K562 (cell line): ENCODE measurements around the gene GOLT1A. TPM values are rescaled to one million over a fixed set of nuclear protein-coding genes. Genes with fewer than 3 reads are reported as not detected.

ENCODE experiments used
- CHD4 ChIP-seq: fragments of 200-600 bp; sonication (generic); IDR thresholded peaks from 3 replicates; pipeline ENCODE4 v1.6.1; 2012; ENCODE audit warnings: low read depth, mild to moderate bottlenecking, mixed read lengths, low read length, inconsistent platforms; ENCODE audit not compliant: insufficient read depth, insufficient replicate concordance, poor library complexity, severe bottlenecking
- CXXC5 ChIP-seq: fragments of 250-450 bp; sonication (Bioruptor Pico); IDR thresholded peaks from 2 replicates; pipeline ENCODE4 v1.8.0; 2022; ENCODE audit warnings: inconsistent platforms, mild to moderate bottlenecking, moderate library complexity
- E2F3 ChIP-seq: fragments of 250-450 bp; sonication (Bioruptor Pico); IDR thresholded peaks from 2 replicates; pipeline ENCODE4 v1.4.0; 2020; ENCODE audit warnings: mild to moderate bottlenecking
- GTF2E2 ChIP-seq: fragments of 200-800 bp; sonication (Bioruptor generic); IDR thresholded peaks from 2 replicates; pipeline ENCODE4 v1.6.1; 2016; ENCODE audit warnings: missing genetic modification characterization, missing compliant biosample characterization
- KAT2B ChIP-seq: IDR thresholded peaks from one replicate; pipeline ENCODE4 v1.6.1; 2012; ENCODE audit warnings: low read depth, mild to moderate bottlenecking, control low read depth, inconsistent platforms, low read length, moderate library complexity
- KLF6 ChIP-seq: fragments of 250-450 bp; sonication (Bioruptor Pico); IDR thresholded peaks from 2 replicates; pipeline ENCODE4 v1.4.0; 2020; ENCODE audit warnings: mild to moderate bottlenecking, moderate library complexity, borderline replicate concordance
- PHB2 ChIP-seq: fragments of 450-650 bp; IDR thresholded peaks from 2 replicates; pipeline ENCODE4 v1.6.1; 2017; ENCODE audit warnings: low read depth
- SIN3A ChIP-seq, 2 experiments: fragments of 150-350 bp in 1 of 2; IDR thresholded peaks; 2 replicates each; pipeline ENCODE4 v1.6.1; 2011 to 2016; ENCODE audit warnings: borderline replicate concordance in 2 of 2, low read depth in 2 of 2, low read length in 2 of 2, mild to moderate bottlenecking in 2 of 2, moderate library complexity in 2 of 2; ENCODE audit not compliant: control insufficient read depth in 1 of 2
- SMAD4 ChIP-seq: fragments of 250-450 bp; sonication (Bioruptor Pico); conservative IDR thresholded peaks from 2 replicates; pipeline ENCODE4 v1.8.0; 2021; ENCODE audit warnings: inconsistent platforms, mild to moderate bottlenecking, moderate library complexity
- SRSF3 ChIP-seq: fragments of 200-400 bp; formaldehyde crosslinking; IDR thresholded peaks from 2 replicates; pipeline ENCODE4 v1.6.1; 2016; ENCODE audit warnings: mild to moderate bottlenecking, low read length, moderate library complexity; ENCODE audit not compliant: insufficient read depth
- TCF3 ChIP-seq: sonication (generic); formaldehyde crosslinking; IDR thresholded peaks from 2 replicates; pipeline ENCODE4 v1.4.0; 2020; ENCODE audit warnings: mild to moderate bottlenecking, missing genetic modification reagents
- ZKSCAN8 ChIP-seq: fragments of 200-800 bp; sonication (Bioruptor generic); IDR thresholded peaks from 2 replicates; pipeline ENCODE4 v1.6.1; 2016; ENCODE audit warnings: missing genetic modification characterization, missing compliant biosample characterization
- ZNF23 ChIP-seq: fragments of 250-450 bp; sonication (Bioruptor Pico); IDR thresholded peaks from 2 replicates; pipeline ENCODE4 v1.4.0; 2020; ENCODE audit warnings: mild to moderate bottlenecking
- polyA plus RNA-seq, 8 experiments: library from polyadenylated mRNA; depleted of rRNA in 4 of 8; stranded (reverse) in 5 of 8; unstranded in 3 of 8; fragments of >200 nt; fragmentation: Nextera tagmentation in 2 of 8; fragmentation: Illumina TruSeq in 1 of 8; extraction: Ambion mirVana in 2 of 8; extraction: Trizol in 1 of 8; gene quantifications; 2 replicates each; pipeline versions ENCODE4 v1.2.1 to v1.2.3, GENCODE V29; 2011 to 2014; ENCODE audit warnings: inconsistent platforms in 1 of 8, missing spikeins in 1 of 8
- total RNA-seq, 7 experiments: library from RNA; depleted of rRNA in 6 of 7; stranded (reverse); fragments of >200 nt in 6 of 7; fragmentation: Illumina TruSeq in 2 of 7; extraction: Trizol in 2 of 7; gene quantifications; 2 replicates each; pipeline versions ENCODE4 v1.2.1 to v1.2.3, GENCODE V29; 2011 to 2021; ENCODE audit warnings: low replicate concordance in 1 of 7
- TF ChIP-seq, protein P1 (sequence below), 2 experiments: fragments of 200-800 bp in 1 of 2; sonication (Bioruptor generic) in 1 of 2; sonication (generic) in 1 of 2; formaldehyde crosslinking in 1 of 2; IDR thresholded peaks in 1 of 2; conservative IDR thresholded peaks in 1 of 2; 2 replicates each; pipeline versions ENCODE4 v1.5.0 to v1.6.1; 2016 to 2020; ENCODE audit warnings: missing compliant biosample characterization in 1 of 2, missing genetic modification characterization in 1 of 2, missing genetic modification reagents in 1 of 2
- TF ChIP-seq, protein P2 (sequence below), 3 experiments: fragments of 200-800 bp in 1 of 3; sonication (Bioruptor generic) in 1 of 3; sonication (generic) in 1 of 3; formaldehyde crosslinking in 1 of 3; IDR thresholded peaks; 2 replicates each; pipeline versions ENCODE4 v1.6.1 to v1.8.0; 2016 to 2022; ENCODE audit warnings: mild to moderate bottlenecking in 2 of 3, missing compliant biosample characterization in 2 of 3, missing genetic modification characterization in 2 of 3, missing genetic modification reagents in 1 of 3
- TF ChIP-seq, protein P3 (sequence below): fragments of 250-450 bp; sonication (Bioruptor Pico); IDR thresholded peaks from 2 replicates; pipeline ENCODE4 v1.4.0; 2020; ENCODE audit warnings: mild to moderate bottlenecking, moderate library complexity
- TF ChIP-seq, protein P4 (sequence below), 2 experiments: fragments of 450-650 bp; conservative IDR thresholded peaks; 2 replicates each; pipeline ENCODE4 v1.6.1; 2017; ENCODE audit warnings: mild to moderate bottlenecking in 2 of 2, moderate library complexity in 2 of 2
- TF ChIP-seq, protein P5 (sequence below): fragments of 450-650 bp; IDR thresholded peaks from 2 replicates; pipeline ENCODE4 v1.6.1; 2016; ENCODE audit warnings: low read depth, mild to moderate bottlenecking, moderate library complexity

Gene GOLT1A
- total and polyA plus RNA-seq, 9 of the 15 experiments (the other 6 are each of a cell fraction or from before 2014, with no cell fraction given) = not detected

DNA sequence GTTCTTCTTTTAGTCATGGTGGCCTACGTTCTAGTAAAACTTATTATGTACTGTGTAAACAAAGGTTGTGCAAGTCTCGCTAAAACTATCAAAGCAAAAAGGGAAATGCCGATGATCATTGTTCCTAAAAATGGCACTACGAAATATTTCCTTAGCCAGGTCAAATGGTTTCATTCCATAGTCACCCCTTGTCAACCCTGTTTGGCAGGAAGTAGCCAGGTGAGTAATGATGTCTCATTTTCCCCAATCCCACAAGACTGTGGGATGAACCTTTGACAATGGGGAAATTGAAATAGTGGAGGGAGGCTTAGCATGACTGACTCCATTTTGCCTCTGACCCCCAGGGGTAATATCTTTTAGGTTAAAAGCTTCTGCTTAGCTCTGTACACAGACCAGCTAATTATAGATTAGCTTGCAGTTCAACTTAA, 42.0 kb downstream of the GOLT1A start (continued):
- TF ChIP-seq GTF2E2 (tag) (0 out of 2 replicates have a peak, but pooled peaks have one; percentile 35), PHB2 (no peak), CXXC5 (peak; percentile 26; the same call in 1 of the 2 replicates), ZKSCAN8 (CRISPR knock-in tag) (peak; percentile 93), SIN3A (IDR thresholded peaks at IDR 0.05; ENCODE audit: borderline replicate concordance in 2 of 2, control insufficient read depth in 1 of 2, low read depth in 2 of 2, low read length in 2 of 2) (no peak), KAT2B (no peak), KLF6 (CRISPR knock-in tag) (peak; percentile 97), SMAD4 (CRISPR knock-in tag) (peak; percentile 69; the same call in 1 of the 2 replicates), SRSF3 (no peak), ZNF23 (CRISPR knock-in tag) (peak; percentile 87), CHD4 (no peak), E2F3 (peak; percentile 93), TCF3 (CRISPR knock-in tag) (no peak)
- TF ChIP-seq, protein P1, sequence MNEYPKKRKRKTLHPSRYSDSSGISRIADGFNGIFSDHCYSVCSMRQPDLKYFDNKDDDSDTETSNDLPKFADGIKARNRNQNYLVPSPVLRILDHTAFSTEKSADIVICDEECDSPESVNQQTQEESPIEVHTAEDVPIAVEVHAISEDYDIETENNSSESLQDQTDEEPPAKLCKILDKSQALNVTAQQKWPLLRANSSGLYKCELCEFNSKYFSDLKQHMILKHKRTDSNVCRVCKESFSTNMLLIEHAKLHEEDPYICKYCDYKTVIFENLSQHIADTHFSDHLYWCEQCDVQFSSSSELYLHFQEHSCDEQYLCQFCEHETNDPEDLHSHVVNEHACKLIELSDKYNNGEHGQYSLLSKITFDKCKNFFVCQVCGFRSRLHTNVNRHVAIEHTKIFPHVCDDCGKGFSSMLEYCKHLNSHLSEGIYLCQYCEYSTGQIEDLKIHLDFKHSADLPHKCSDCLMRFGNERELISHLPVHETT (CRISPR knock-in tag; conservative IDR thresholded peaks at IDR 0.05 in 1 of 2, IDR thresholded peaks at IDR 0.05 in 1 of 2) = peak in 1 of 2 experiments; percentile 98; a peak in 2 of 4 replicates
- TF ChIP-seq, protein P2, sequence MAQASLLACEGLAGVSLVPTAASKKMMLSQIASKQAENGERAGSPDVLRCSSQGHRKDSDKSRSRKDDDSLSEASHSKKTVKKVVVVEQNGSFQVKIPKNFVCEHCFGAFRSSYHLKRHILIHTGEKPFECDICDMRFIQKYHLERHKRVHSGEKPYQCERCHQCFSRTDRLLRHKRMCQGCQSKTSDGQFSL (CRISPR knock-in tag; IDR thresholded peaks at IDR 0.05) = no peak
- TF ChIP-seq, protein P2 (tag; IDR thresholded peaks at IDR 0.05) = peak in 1 of 2 experiments; percentile 62; a peak in 1 of 4 replicates
- TF ChIP-seq, protein P3, sequence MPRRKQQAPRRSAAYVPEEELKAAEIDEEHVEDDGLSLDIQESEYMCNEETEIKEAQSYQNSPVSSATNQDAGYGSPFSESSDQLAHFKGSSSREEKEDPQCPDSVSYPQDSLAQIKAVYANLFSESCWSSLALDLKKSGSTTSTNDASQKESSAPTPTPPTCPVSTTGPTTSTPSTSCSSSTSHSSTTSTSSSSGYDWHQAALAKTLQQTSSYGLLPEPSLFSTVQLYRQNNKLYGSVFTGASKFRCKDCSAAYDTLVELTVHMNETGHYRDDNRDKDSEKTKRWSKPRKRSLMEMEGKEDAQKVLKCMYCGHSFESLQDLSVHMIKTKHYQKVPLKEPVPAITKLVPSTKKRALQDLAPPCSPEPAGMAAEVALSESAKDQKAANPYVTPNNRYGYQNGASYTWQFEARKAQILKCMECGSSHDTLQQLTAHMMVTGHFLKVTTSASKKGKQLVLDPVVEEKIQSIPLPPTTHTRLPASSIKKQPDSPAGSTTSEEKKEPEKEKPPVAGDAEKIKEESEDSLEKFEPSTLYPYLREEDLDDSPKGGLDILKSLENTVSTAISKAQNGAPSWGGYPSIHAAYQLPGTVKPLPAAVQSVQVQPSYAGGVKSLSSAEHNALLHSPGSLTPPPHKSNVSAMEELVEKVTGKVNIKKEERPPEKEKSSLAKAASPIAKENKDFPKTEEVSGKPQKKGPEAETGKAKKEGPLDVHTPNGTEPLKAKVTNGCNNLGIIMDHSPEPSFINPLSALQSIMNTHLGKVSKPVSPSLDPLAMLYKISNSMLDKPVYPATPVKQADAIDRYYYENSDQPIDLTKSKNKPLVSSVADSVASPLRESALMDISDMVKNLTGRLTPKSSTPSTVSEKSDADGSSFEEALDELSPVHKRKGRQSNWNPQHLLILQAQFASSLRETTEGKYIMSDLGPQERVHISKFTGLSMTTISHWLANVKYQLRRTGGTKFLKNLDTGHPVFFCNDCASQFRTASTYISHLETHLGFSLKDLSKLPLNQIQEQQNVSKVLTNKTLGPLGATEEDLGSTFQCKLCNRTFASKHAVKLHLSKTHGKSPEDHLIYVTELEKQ (CRISPR knock-in tag) = peak; percentile 68; the same call in 1 of the 2 replicates
- TF ChIP-seq, protein P4, sequence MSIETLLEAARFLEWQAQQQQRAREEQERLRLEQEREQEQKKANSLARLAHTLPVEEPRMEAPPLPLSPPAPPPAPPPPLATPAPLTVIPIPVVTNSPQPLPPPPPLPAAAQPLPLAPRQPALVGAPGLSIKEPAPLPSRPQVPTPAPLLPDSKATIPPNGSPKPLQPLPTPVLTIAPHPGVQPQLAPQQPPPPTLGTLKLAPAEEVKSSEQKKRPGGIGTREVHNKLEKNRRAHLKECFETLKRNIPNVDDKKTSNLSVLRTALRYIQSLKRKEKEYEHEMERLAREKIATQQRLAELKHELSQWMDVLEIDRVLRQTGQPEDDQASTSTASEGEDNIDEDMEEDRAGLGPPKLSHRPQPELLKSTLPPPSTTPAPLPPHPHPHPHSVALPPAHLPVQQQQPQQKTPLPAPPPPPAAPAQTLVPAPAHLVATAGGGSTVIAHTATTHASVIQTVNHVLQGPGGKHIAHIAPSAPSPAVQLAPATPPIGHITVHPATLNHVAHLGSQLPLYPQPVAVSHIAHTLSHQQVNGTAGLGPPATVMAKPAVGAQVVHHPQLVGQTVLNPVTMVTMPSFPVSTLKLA (conservative IDR thresholded peaks at IDR 0.05) = no peak
- TF ChIP-seq, protein P5, sequence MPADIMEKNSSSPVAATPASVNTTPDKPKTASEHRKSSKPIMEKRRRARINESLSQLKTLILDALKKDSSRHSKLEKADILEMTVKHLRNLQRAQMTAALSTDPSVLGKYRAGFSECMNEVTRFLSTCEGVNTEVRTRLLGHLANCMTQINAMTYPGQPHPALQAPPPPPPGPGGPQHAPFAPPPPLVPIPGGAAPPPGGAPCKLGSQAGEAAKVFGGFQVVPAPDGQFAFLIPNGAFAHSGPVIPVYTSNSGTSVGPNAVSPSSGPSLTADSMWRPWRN = no peak
